SJCRH30 (cell line): ENCODE data around the gene TLL1. TPM values are rescaled to one million over a fixed set of nuclear protein-coding genes. Genes with fewer than 3 reads are reported as not detected.

Experiments used
- DNase-seq, 2 experiments: peaks; one replicate each; pipeline ENCODE4 v3.0.0-alpha.2; 2015 to 2020
- H3K27ac ChIP-seq: fragments of 250-450 bp; sonication (Bioruptor Pico); 2 replicates; pipeline ENCODE4 v1.5.1; 2020; ENCODE audit warnings: mild to moderate bottlenecking, moderate library complexity
- H3K27me3 ChIP-seq: fragments of 250-450 bp; sonication (Bioruptor Pico); 2 replicates; pipeline ENCODE4 v1.5.1; 2020; ENCODE audit warnings: mild to moderate bottlenecking, moderate library complexity
- H3K36me3 ChIP-seq: fragments of 250-450 bp; sonication (Bioruptor Pico); 2 replicates; pipeline ENCODE4 v1.5.1; 2020; ENCODE audit warnings: mild to moderate bottlenecking, moderate library complexity
- H3K4me1 ChIP-seq: fragments of 250-450 bp; sonication (Bioruptor Pico); 2 replicates; pipeline ENCODE4 v1.5.1; 2020; ENCODE audit warnings: mild to moderate bottlenecking, moderate library complexity
- H3K4me3 ChIP-seq: fragments of 250-450 bp; sonication (Bioruptor Pico); 2 replicates; pipeline ENCODE4 v1.5.1; 2020; ENCODE audit warnings: mild to moderate bottlenecking, moderate library complexity
- H3K9me3 ChIP-seq: fragments of 250-450 bp; sonication (Bioruptor Pico); replicated peaks from 2 replicates; pipeline ENCODE4 v1.5.1; 2020; ENCODE audit warnings: mild to moderate bottlenecking, moderate library complexity
- total RNA-seq: library from RNA; depleted of rRNA; stranded (reverse); fragments of >200 nt; shearing (Covaris generic); gene quantifications from 2 replicates; pipeline ENCODE4 v1.2.3, GENCODE V29; 2014

The TLL1 gene
- total RNA-seq, 1 experiment from 2014 or later, result 1.4 TPM

DNA sequence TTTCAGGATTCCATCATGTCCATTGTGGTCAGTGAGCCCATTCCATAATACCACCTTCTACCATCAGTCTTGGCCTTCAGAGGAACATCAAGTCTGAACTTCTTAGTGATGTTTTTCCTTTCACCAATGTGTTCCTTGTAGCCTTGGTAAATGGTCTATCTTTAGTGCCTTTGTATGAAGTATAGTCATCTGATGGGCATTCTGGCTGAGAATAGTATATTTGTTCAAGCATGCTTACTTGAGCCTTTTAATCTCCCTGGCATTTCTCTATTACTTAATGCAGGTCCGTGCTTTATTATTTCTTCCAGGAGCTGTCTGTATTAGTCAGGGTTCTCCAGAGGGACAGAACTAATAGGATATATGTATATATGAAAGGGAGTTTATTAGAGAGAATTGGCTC is 99.7 kb downstream of the TLL1 start:
- Histone ChIP-seq H3K36me3 (no peaks in the 10 kb centered on the region), H3K27me3 (no peaks in the 10 kb centered on the region), H3K4me1 (no peaks in the 10 kb centered on the region; the same call in 1 of the 2 replicates), H3K9me3 (no peaks in the 10 kb centered on the region; the same call in 1 of the 2 replicates), H3K27ac (no peak overlapping the region), H3K4me3 (no peak overlapping the region)
- no peak for DNase-seq

DNA sequence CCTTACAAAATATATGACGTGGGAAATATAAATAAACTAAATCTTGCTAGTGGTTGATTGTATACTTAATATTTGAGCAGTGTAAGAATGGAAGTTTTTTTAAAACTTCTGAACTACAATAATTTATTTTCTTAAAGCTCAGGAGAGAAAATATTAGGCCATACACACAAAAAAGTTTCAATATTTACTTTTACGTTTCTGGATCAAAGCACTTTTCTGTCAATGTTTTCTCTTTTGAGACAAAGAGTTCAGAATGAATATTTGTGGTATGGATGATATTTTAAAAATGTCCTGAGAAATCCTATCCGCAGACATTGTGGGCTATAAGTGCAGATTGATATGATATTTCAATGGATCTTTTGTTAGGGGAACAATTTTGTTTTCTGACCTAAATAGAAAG is 109.9 kb downstream of the TLL1 start:
- Histone ChIP-seq H3K27me3 (no peaks in the 10 kb centered on the region), H3K4me1 (peaks cover 7% of the 10 kb centered on the region), H3K9me3 (0 out of 2 replicates have a peak, but pooled peaks cover 4% of the 10 kb centered on the region), H3K36me3 (no peaks in the 10 kb centered on the region), H3K4me3 (no peak overlapping the region), H3K27ac (peak overlapping the region; percentile 67)
- DNase-seq, result peak in 1 of 2 experiments; percentile 17

DNA sequence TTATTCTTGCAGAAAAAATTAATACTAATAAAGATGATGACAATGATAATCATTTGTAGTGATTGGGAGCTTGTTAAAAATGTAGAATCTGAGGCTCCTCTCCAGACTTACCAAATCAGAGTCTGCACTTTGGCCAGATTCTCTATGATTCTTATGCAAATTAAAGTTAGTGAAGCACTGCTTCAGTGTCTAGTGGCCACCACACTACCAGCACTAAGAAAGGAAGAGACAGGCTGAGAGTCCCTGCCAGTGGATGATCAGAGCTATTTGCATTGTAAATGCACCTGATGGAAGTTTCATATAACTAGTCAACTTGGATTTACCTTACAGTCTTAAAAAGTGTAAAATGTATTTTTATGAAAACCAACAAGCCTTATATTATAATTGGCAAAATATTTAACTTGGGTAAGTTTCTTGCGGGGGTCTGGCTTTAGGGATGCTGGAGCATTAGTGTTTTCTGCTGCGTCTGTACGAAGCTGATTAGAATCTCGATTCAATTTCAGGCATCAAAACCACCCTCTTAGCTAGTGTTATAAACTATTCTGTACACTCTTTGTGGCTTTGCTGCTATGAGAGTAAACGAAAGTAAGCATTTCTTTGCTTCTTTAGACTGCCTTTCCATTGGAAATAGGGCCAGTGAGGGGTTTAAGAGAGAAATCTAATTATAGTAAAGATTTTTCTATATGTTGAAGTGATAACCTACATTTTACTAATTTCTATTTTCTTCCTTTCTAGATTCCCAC is 114.1 kb downstream of the TLL1 start:
- Histone ChIP-seq H3K4me3 (no peak overlapping the region), H3K9me3 (no peaks in the 10 kb centered on the region), H3K4me1 (peaks cover 20% of the 10 kb centered on the region), H3K27ac (no peak overlapping the region), H3K27me3 (no peaks in the 10 kb centered on the region), H3K36me3 (no peaks in the 10 kb centered on the region)
- no peak for DNase-seq

DNA sequence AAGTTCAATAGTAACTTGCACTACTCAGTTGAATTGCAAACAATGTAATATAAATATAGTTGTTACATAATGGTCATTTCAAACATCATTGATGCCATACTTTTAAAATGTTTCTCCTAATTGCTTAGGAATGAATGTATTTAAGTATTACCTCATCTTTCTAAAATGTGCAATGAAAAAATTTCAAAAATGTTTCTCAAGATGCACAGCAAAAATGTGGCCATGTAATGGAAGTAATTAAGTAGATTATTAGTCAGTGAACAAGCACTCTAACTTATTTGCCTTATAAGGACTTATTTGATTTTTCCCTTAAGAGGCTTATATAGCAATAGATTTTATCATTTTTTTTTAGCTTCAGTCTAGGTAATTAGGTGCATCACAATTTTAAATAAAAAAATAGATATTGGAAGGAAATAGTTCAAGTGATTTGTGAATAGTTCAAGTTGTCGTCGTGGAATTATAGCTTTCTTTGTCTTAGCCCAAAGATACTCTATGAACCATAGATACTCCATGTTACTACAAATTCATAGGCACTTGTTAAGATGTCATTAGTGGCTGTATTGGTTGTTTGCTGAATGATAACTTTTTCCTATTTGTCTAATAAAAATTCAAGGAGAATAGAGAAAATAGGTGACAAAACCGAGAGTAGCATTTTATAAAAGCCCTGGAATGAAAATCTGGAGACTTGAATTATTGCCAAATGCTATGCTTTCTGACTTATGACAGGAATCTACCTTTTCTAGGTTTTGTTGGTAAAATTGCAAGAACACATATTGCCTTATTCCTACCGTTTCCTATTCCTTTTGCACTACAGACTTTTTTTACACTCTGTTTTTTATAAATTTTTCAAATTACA is 118.5 kb downstream of the TLL1 start:
- DNase-seq, result no peak
- Histone ChIP-seq H3K27ac (peak overlapping the region; percentile 29; the same call in 1 of the 2 replicates), H3K4me1 (peaks cover 13% of the 10 kb centered on the region; the same call in 1 of the 2 replicates), H3K9me3 (no peaks in the 10 kb centered on the region), H3K4me3 (no peak overlapping the region), H3K27me3 (no peaks in the 10 kb centered on the region), H3K36me3 (no peaks in the 10 kb centered on the region)

DNA sequence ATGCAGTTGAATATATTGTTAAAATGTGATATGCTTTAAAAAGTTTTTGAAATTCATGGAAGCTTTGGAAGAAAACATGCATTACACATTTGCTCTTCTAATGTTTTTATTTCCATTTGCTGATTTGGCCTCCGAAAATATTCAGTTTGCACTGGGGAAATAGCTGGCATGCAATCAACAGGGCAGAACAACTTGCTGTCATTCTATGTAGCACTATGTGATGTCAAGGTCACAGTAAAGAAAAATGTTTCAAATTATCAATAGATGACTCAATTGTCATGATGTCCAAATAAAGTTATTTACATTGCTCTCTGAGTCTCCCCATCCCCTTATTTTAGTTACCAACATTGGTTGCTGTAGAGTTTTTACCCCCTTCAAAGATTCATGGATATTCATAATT is 119.2 kb downstream of the TLL1 start:
- DNase-seq, result no peak
- no peak overlapping the region for H3K27ac ChIP-seq
- no peaks in the 10 kb centered on the region for H3K27me3 ChIP-seq
- H3K9me3 ChIP-seq, result no peaks in the 10 kb centered on the region
- H3K4me1 ChIP-seq, result peaks cover 13% of the 10 kb centered on the region; the same call in 1 of the 2 replicates
- no peak overlapping the region for H3K4me3 ChIP-seq
- no peaks in the 10 kb centered on the region for H3K36me3 ChIP-seq

DNA sequence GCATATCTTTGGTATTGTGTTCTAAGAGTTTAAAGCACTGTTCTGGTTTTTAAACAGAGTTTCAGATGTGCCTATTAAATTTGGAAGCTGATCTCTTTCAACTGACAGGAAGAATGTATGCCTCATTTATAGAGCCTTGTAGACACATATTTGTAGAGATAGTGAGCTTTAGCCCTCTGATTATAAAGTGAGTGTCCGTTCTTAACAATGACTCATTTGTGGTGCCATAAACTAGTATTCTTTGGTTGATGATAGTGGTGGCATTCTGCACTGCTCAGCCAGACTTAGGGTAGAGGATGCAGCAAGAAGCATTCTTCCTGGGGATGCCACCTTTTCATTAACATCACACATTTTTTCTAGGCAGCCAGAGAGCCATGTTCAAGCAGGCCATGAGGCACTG is 121.7 kb downstream of the TLL1 start:
- Histone ChIP-seq H3K27ac (no peak overlapping the region), H3K27me3 (no peaks in the 10 kb centered on the region), H3K4me3 (no peak overlapping the region), H3K4me1 (peaks cover 13% of the 10 kb centered on the region; the same call in 1 of the 2 replicates), H3K36me3 (no peaks in the 10 kb centered on the region), H3K9me3 (no peaks in the 10 kb centered on the region)
- DNase-seq, result no peak

DNA sequence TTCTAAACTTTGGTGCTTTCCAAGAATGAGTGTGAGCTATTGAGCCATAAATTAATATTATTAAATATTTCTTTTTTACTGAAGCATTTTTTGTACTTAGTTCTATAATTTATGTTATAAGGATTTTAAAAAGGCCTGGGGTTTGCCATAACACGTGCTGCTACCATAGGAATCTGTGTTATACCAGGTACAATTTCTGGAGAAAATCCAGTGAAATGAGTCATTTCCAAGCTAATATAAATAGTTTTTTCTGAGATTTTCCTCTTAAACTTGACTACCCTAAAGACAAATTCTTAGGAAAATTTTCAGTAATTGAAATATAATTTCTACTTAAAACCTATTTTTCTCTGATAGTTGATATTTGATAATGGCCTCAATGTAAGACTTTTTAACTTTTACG is 130.8 kb downstream of the TLL1 start:
- Histone ChIP-seq H3K27ac (no peak overlapping the region), H3K4me1 (no peaks in the 10 kb centered on the region), H3K36me3 (no peaks in the 10 kb centered on the region), H3K27me3 (no peaks in the 10 kb centered on the region), H3K4me3 (no peak overlapping the region), H3K9me3 (no peaks in the 10 kb centered on the region)
- no peak for DNase-seq

DNA sequence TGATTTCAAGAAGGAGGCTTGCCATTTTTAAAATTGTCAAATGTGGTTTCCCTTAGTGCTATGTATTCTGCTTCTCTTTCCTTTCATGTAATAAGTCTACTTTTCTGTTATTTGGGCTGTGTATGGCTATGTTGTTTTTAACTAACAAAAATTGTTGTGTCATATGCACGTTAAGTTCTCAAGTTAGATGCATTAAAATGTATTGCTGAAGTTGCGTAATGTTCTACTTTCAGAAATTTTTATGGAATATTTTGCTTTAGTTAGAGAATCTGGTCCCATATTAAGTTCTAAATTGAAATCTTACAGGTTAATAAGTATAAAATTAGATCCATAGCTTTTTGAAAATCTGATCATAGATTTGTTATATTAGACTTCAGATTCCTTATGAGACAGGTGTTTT is 133.2 kb downstream of the TLL1 start:
- no peak for DNase-seq
- Histone ChIP-seq H3K9me3 (no peaks in the 10 kb centered on the region), H3K4me3 (no peak overlapping the region), H3K4me1 (no peaks in the 10 kb centered on the region), H3K36me3 (no peaks in the 10 kb centered on the region), H3K27me3 (no peaks in the 10 kb centered on the region), H3K27ac (no peak overlapping the region)

DNA sequence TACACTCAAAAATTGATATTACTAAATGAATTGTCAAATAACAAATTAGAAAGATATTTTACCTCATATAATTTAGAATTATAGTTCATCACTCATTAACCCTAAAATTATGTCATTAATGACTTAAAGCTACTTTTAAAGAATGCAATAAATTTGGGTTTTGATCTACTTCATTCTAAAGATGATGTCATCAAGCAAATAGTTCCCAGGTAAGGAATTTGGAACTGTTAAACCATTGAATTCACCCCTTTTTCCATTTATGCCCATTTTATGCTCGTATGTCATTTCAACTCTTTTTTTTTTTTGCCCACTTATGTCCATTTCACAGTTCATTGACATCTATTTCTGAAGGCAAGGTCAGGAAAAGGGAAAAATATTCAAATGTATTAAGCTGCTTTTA is 135.5 kb downstream of the TLL1 start:
- no peak for DNase-seq
- H3K4me3 ChIP-seq, result no peak overlapping the region
- H3K27me3 ChIP-seq, result no peaks in the 10 kb centered on the region

DNA sequence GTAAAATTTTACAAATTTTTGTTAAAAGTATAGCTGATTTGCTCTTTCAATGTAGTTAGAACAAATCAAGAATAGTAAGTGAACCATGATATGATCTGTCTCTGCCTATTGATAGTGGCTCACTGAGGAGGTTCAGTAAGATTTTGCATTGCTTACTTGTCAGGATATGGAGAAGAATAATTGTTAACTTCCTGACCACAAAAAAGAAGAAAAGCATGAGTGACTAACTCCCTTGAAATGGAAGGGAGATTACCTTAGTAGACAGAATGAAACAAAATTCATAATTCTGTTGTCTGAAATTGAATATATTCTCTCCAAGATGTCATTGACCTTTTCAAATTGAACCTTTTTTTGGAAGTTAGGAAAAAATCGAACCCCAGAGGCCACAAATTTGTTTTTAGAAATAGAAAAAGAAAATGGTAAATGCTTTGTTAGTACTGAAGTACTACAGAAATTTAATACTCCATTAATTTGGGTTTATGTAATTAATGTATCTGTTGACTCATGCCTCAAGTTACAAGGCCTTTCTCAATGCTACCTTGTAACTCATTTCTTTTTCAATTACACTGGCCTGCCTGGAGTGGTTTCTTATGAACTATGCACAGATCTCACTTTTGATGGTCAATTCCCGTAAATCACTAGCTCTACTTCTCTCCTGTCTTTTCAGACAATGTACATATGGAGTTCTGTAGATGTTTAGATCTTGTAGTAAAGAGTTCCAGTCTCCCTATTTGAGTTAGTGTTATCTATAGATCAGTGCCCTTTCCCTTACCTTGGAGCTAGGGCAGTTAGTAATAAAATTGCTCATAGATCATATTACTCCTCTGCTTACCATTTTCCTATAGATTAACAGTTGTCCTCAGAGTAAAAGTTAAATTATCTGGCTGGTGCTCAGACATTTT is 139.3 kb downstream of the TLL1 start:
- DNase-seq, result no peak
- Histone ChIP-seq H3K27me3 (no peaks in the 10 kb centered on the region), H3K4me1 (no peaks in the 10 kb centered on the region), H3K36me3 (no peaks in the 10 kb centered on the region), H3K27ac (no peak overlapping the region), H3K4me3 (no peak overlapping the region), H3K9me3 (no peaks in the 10 kb centered on the region)

More for the DNA sequence above, 135.5 kb downstream of the TLL1 start:
- Histone ChIP-seq H3K4me1 (no peaks in the 10 kb centered on the region), H3K9me3 (no peaks in the 10 kb centered on the region), H3K27ac (no peak overlapping the region), H3K36me3 (no peaks in the 10 kb centered on the region)

DNA sequence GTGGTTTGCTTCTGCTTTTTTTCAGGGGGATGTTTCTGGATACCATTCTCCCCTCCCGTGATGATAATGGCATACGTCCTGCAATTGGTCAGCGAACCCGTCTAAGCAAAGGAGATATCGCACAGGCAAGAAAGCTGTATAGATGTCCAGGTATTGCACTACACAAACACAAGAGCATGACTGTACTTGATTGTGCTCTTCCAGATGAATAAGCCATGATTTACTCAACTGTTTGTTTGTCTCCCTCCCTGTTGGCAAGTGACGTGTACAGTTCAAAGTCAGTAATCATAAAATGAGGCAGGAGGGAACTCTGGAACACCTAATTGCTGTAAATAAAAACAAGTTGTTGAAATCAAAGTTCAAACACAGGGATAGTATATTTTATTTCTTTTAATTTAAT is 141.4 kb downstream of the TLL1 start:
- no peak overlapping the region for H3K4me3 ChIP-seq
- no peak for DNase-seq
- H3K4me1 ChIP-seq, result no peaks in the 10 kb centered on the region
- H3K27ac ChIP-seq, result no peak overlapping the region
- no peaks in the 10 kb centered on the region for H3K9me3 ChIP-seq
- no peaks in the 10 kb centered on the region for H3K36me3 ChIP-seq
- no peaks in the 10 kb centered on the region for H3K27me3 ChIP-seq

DNA sequence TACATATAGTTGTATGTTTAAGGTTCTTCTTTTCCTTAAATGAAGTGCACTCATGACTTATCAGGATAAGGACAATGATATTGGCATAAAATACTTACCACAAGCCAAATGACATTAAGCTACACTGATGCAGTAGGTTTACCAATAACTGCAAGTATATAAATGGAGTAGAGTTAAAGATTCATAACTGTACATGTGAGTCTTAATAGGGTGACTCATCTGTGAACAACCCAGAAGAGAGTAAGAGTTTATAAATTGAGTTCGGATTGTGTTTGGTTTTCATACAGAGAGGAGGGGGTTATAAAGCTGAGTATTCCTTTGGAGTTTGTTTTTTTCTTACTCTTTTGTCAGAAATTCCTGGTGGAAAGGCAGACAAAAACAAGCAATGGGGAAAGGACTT is 144.8 kb downstream of the TLL1 start:
- no peak overlapping the region for H3K27ac ChIP-seq
- no peak for DNase-seq
- no peaks in the 10 kb centered on the region for H3K9me3 ChIP-seq
- no peaks in the 10 kb centered on the region for H3K36me3 ChIP-seq
- no peaks in the 10 kb centered on the region for H3K27me3 ChIP-seq
- H3K4me3 ChIP-seq, result no peak overlapping the region
- H3K4me1 ChIP-seq, result no peaks in the 10 kb centered on the region

DNA sequence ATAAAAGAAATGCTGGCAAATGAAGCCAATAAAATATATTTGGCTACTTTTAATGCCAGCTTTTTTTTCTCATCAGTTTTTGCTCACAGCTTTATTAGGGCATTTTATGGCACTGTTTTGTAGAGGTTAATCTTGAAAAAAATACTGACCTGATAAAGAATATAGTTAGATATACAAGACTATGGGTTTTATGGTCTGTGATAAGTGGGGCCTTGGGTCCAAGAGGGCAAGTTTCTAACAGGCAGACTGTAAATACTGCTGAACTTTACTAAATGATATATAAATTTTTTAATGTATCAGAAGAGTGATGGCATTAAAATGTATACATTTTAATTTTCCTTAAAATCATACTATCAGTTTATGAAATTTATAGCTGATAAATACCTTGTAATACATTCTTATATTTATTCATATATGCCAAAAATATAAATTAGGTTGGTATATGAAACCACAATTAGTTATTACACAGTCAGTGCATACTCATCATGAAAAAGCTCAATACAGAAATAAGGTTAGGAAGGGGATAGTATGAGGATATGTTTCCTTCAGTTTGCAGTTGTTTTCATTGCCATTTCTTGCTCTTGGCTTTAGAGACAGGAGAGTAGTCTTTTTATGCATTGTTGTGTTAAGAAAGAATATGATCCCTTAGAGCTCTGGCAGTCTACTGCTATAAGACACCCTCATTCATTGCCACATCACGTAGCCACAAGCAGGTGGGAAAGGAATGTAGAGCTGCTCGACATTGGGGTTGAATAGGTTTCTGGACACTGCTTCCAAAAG is 146.6 kb downstream of the TLL1 start:
- peak; percentile 2 to 13 for DNase-seq
- Histone ChIP-seq H3K4me3 (no peak overlapping the region), H3K4me1 (no peaks in the 10 kb centered on the region), H3K9me3 (no peaks in the 10 kb centered on the region), H3K27me3 (no peaks in the 10 kb centered on the region), H3K27ac (no peak overlapping the region), H3K36me3 (no peaks in the 10 kb centered on the region)

DNA sequence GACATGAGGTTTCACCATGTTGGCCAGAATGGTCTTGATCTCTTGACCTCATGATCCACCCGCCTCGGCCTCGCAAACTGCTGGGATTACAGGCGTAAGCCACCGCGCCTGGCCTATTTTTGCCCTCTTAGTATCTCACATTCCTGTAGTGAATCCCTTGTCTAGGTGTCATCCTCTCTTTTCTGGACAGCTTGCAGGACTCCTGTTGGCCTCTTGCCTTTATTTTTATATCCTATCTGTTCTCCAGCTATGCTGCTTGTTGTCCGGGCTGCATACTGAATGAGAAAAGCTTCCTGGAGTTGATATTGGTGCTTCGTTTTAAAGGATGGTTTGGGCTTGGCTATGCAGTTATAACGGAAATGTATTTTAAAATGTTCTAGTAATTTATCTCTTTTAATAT is 148.6 kb downstream of the TLL1 start:
- H3K27me3 ChIP-seq, result no peaks in the 10 kb centered on the region
- H3K4me1 ChIP-seq, result no peaks in the 10 kb centered on the region
- no peaks in the 10 kb centered on the region for H3K36me3 ChIP-seq
- H3K4me3 ChIP-seq, result no peak overlapping the region
- no peak overlapping the region for H3K27ac ChIP-seq
- no peak for DNase-seq
- H3K9me3 ChIP-seq, result no peaks in the 10 kb centered on the region
